HG02623 (cell line): Measurements from ENCODE around the gene KCNJ4.
"Not testable (repeated sequence)": the region's sequence is repeated elsewhere in the genome, so short reads cannot be mapped to it uniquely, and the experiment has no call there.

Source experiments
- ATAC-seq: cut with Tn5 transposase; IDR thresholded peaks from one replicate; pipeline ENCODE4 v1.9.1; 2021; ENCODE audit warnings: moderate library complexity; ENCODE audit not compliant: unreplicated experiment

The KCNJ4 gene

DNA sequence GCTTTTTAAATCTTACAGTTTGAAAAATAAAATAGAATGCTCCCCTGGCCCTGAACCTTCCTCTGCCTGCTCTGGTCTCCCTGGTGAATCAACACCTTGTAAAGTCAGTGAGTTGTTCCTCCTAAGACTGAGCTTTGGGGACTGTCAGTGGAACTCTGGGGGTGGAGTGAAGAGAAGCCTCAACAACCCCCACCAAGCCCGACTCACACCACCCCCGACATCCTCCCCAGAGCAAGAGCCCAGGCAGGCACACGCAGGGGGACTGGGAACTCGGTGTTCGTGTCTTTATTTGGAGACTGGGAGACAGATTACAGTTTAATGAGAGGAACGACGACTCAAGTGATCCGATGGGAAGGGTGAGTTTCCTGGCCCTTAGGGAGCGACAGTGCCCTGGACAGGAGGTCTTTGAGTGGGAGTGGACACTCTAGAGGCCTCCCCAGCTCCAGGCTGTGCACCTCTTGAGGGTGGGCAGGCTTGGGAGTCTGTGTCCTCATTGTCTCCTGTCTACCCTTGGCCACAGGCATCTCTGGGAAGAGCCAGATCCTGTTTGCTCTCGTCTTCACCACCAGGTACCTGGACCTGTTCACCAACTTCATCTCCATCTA is 19.1 kb upstream of the KCNJ4 start:
- no peak for ATAC-seq

DNA sequence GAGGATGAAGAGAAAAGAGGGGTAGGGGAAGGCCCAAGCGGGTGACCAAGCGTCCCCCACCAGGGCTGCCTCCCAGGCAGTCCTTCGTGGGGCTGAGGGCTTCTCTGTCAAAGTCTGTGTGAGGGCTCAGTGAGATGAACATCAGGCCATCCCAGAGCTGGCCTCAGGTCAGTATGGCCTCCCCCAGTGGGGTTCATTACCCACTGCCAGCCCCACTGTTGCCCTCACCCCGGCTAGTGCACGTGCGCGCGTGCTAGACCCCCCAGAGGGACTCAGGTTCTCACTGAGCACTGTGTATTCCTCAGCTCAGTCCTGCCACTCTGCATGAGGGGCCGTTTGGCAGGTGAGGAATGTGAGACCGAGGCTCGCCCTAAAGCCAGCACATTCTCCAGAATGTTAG is 16.2 kb upstream of the KCNJ4 start:
- no peak for ATAC-seq

DNA sequence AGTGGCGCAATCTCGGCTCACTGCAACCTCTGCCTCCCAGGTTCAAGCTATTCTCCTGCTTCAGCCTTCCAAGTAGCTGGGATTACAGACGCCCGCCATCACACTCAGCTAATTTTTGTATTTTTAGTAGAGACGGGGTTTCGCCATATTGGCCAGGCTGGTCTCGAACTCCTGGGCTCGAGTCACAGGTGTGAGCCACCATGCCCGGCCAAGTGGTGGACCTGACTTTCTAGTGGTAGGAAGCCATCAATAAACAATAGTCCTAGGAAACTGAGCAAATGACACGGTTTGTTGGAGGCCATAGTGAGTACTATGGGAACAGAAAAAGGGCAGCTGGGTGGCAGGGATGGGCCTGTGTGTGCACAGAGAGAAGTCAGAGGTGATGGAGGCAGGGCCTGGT is 15.2 kb upstream of the KCNJ4 start:
- not testable (repeated sequence) for ATAC-seq

DNA sequence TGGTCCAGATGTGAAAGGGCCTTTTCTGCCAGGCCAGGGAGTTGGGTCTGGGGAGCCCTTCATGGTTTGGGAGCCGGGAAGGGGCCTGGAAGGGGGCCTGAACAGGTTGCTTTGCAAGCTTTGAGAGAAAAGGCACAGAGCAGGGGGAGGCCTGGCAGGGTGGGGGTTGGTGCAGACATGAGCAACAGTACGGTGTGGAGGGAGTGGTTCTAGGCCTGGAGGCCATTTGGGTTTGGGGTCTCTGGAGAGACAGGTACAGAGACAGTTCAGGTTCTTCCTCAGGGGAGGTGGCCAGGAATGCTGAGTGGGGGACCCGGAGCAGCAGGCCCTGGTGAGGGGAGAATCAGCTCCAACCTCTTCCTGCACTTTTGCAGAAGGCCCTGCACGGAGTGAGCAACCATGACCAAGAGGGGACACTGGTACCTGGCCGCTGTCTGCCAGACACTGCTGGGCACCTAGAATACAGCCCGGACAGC is 14.3 kb upstream of the KCNJ4 start:
- ATAC-seq = no peak

DNA sequence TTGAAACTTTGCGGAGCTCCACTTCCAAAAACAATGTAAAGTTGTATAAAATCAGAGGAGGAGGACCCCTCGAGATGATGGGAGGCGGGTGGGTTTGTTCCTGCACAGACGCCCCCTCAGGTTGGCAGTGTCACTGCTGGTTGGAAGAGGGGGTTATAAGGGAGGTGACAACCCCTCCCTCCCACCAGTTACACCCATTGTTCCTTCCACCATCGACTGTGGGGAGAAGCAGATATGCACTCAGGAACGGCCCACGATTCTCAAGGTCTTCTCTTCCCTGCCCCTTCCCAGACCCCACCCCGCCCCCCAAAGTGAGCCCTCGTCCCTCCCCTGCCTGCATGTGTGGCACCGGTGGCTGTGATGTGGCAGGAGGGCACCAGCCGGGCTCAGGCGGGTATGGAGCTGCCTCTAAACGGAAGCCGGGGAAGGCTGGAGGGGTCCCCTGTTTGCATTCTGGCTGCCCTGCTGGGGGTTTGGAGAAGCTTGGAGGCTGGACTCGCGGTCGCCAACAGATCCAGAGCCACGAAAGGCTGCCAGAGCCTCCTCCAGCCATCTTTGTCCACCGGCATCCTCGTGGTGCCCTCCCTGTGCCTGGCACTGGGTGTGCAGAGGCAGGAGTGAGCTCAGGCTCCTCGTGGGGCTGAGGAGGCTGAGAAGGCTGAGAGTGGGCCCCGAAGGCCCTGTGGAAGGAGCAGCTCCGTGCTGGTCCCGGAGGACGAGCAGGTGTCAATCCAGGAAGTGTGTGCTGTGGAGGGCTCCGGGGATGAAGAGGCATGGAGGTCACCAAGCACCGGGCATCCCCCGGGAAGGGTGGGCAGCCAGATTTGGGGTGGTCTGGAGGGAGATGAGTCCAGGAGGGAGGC is 13.7 kb upstream of the KCNJ4 start:
- no peak for ATAC-seq

DNA sequence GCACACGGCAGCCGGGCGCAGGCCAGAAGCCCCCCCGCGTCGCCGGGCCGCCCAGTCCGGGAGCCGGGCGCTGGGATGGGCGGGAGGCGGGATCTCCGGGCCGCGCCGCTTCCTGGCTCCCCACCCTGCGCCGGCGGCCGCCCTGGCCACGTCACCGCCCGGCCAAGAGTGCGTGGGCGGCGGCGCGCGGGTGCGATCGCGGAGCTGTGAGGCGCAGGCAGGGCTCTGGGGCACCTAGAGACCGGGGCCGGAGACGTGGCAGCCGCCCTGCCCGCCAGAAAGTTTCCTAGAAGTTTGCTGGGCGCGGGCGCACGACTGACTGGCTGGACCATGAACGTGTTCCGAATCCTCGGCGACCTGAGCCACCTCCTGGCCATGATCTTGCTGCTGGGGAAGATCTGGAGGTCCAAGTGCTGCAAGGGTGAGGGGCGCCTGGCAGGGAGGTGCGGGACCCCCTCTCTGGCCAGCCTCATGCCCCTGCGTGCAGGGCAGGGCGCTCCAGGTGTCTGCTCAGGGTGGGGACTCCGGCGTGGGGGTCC is 13.0 kb upstream of the KCNJ4 start, which contains the start of gene KDELR3:
Gene KDELR3, plus strand, starts transcription at position 193 of the 539 bp plus-strand sequence. Its CDS starts 138 bp downstream, at position 331.
- peak; percentile 48 for ATAC-seq

DNA sequence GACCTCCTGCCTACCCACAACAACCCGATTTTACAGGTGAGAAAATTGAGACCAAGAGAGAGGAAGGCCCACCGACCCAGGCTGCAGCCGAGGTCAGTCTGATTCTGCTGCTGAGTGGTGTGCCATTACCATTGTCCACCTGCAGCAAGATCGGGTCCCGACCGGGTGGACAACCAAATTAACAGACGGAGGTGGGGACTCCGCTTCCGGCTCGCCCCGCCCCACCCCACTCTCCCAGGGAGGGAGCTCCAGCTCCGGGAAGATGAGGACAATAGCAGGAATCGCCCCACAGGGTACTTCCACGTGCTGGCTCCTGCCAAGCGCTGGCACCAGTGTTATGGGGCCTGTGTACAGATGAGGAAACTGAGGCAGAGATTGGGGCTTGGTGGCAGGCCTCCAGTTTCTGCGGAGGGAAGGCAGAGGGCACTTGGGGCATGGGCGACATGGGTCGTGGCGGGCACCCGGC is 12.5 kb upstream of the KCNJ4 start:
- peak; percentile 4 for ATAC-seq

DNA sequence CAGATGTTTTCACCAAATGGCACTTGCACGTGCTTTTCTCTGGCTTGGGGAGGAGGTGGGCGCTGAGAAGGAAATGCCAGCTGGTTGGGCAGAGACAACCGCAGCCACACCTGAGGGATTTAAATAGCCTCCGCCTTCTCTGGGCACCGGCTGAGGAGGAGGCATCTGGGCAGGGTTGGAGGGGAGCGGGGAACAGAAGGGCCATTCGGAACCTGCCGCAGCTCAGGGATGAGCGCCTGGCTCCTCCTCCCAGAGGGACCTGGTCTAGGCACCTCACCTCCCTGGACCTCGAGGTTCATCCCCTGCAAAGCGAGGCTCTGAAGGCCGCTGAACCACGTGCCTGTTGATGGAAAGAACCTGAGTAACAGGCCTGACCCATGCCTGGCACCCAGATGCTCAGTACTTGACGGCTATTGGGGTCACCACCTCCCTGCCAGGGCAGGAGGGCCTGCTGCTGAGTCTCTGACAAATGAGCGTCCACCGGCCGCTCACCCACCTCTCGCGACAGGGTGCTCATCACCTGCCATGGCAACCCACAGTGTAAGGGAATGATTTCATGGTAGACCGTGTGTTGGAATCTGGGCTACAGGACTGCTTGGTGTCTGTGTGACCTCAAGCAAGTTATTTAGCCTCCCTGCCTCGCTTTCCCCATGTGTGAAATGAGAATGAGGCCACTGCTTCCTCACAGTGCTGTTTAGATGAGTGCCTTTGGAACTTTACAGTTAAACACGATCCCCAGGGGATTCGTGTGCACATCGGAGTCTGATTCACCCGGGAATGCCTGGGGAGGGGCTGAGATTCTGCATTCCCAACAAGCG is 10.9 kb upstream of the KCNJ4 start:
- no peak for ATAC-seq

DNA sequence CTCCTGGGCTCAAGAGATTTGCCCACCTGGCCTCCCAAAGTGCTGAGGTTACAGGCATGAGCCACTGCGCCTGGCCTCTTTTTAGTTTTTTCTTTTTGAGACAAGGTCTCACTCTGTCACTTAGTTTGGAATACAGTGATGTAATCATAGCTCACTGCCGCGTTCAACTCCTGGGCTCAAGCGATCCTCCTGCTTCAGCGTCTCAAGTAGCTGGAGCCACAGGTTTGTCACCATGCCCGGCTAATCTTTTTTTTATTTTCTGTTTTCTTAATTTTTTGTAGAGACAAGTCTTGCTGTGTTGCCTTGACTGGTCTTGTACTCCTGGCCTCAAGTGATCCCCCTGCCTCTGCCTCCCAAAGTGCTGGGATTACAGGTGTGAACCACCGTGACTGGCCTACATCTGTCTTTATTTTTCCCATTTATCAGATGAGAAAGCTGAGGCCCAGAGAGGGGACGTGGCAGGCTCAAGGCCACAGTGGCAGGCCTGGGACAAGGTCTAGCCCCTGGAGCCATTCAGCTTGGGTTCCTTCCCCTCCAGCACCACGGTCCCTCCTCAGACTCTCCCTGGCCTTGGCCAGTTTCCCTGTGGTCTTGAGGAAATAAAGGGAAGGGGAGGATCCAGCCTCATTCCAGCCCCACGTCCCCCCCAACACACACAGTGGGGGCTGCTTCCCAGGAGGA is 10.1 kb upstream of the KCNJ4 start:
- ATAC-seq = no peak

DNA sequence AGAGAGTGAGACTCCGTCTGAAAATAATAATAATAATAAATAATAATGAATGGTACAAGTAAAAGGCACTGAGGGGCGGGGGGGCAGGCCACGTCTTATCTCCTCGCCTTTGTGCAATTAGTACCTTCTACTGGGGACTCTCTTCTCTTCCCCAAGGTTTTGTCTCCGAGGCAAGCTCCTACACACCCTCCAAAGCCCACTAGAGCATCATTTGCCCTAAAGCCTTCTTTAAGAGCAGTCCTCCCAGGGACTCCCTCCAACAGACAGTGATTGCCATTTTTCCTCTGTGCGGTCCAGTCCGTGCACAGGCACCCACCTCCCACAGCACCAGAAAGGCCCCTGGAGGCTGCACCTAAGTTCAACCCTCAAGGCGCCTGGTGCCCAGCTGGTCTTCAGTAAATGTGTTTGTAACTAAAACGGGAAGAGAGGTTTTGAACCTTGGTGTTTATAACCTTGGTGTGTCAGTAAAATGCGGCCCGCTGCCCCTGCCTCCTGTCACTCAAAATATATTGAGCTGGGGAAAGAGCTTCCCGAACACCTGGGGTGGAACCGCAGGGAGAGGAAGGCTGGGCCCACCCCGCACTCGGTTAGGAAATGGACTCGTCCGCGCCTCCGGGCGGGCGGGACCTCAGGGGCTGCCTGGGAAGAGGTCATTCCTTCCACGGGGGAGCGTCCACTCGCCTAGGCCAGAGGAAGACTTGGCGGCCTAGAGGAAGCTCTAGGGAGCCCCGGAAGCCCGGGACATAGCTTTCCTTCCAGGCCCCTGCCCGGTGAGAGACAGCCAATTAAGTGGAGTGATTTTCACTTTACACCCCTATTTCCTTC is 8.2 kb upstream of the KCNJ4 start:
- ATAC-seq = no peak

DNA sequence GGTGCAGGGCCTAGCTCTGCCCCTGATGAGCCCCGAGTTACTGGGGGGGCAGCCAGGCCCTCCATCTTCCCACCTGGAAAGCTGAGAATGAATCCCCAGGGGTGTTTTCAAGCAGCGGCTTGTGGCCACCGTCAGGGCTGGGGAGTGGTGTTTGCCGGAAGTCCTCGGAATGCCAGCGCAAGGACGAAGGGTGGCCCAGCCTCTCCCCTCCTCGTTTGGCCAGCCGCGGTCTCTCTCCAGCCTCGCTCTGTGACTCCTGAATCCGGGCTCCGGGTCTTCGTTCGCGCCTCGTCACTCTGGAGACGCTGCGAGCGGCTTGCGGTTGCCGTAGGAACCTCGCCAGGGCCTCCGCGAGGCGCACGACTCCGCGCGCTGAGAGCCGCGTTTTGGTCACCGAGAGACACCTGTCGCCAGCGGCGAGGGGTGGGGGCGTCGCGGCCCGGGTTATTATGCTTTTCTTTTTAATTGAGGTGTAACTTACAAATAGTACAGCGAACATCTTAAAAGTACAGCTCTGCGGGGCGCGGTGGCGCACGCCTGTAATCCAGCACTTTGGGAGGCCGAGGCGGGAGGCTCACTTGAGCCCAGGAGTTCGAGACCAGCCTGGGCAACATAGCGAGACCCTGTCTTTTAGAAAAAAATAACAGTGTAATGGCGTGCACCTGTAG is 6.5 kb upstream of the KCNJ4 start:
- ATAC-seq = no peak

DNA sequence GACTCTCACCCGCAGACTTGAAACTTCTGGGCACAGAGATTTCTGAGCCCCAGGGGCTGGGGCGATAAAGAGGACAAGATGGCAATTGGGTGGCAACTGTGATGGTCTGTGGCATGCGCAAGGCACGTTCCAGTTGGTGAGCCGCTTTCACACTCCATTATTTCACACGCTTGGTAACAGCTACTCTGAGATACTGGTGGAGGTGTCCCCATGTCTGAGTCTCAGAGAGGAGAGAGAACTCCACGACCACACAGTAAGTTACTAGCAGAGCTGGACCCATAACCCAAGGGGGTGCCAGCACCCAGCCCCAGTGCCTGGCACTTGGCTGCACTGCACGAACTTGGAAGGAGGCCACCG is 6.0 kb upstream of the KCNJ4 start:
- ATAC-seq = no peak

DNA sequence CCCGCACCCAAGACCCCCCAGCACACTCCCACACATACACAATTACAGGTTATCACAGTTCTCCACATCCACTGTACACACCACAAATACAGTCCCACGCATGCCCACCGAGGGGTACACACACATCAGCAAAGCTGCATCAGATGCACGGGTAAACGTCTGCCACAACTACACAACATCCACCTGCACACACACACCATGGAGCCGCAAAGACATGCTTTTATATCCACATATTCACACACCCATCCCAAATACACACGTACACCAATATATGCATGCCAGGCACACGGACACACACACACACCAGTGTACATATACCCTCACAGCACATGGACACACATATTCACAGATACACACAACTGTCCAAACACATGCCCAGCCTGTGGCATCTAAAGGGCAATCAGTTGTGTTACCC is 5.4 kb upstream of the KCNJ4 start:
- no peak for ATAC-seq

DNA sequence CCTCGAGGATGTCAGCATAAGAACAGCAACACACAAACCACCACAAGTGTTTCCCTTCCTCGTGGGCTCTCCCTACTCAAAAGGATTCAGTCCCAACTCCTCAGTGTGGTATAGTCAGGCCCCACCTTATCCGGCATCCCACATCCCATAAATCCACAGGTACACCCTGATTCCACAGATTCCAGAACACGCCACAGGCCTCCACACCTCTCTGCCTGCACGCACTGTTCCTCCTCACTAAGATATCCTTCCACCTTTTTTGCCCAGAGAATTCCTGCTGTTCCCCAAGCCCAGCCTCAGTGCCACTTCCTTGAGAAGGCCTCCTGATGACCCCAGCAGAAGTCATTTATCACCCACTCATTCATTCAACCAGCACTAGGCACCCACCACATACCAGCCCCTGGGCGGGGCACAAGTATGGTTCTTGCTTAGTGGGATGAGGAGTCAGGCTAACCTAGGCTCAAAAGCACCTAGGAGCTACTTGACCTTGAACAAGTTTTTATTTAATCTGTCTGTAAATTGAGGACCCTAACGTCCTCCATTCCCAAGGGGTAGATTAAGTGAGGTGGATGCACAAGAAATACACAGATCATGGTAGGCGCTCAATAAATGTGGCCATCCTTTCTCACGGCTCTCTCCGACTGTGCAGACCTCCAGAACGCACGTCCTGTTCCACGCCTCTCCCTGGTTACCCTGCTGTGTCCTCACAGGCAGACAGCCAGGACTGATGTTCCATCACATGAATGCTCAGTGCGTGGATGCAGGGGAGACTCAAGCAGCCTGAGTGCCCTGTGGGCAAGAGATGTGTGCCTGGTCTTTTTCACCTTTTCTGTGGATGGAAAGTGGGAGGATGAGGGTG is 2.1 kb upstream of the KCNJ4 start:
- no peak for ATAC-seq

DNA sequence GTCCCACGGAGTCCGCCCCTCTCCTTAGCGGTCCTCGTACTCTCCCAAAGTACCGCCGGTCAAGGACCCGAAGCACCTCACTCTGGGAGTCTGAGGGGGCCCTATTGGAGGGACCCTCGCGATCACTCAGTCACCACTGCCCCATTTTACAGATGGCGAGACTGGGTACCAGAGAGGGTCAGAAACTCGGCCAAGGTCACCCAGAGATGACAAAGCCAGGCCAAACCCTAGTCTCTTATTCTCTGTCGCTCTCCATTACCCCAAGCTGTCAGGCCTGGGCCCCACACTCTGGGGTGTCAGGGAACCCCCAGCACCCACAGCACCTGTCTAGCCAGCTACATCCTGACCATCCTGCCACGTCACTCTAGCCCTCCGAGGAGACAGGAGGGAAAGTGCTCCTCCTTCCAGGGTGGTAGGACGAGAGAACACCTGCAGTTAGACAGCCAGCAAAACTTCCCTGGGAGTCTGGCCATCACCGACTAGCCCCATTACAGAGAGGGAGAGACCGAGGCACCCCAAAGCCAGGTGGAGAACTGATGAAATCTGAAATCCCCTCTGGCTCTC is 1.4 kb upstream of the KCNJ4 start:
- ATAC-seq = no peak

DNA sequence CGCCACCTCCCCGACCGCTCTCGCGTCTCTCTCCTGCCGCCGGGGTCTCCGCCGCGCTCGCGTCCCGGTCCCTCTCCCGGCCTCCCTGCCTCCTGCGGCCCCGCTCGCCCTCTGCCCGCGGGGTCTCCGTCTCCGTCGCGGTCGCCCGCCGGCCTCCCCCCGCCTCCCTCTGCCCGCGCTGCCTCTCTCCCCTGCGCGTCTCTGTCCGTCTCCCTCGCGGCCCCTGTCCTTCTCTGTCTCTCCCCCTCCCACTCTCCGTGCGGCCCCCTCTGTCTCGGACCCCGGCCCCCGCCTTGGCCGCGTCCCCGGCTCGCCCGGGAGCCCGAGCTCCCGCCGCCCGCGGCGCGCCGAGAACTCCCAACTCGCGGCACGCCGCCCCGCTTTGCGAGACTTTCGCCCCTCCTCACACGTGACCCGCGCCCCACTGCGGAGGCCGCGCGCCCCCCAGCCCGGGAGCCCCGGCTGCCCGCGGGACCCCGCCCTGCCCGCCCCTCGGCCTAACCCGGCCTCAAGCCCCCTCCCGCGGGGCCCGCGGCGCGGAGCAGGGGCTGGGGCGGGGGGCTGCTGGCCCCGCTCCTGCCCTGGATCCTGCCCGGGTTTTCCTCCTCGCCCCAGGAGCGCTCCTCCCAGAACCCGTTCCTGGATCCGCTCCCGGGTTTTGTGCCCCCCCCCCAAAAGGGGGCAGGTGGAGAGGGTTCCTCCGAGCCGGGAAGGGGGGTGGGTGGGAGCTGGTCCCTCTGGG is 702 bp upstream of the KCNJ4 start:
- no peak for ATAC-seq

DNA sequence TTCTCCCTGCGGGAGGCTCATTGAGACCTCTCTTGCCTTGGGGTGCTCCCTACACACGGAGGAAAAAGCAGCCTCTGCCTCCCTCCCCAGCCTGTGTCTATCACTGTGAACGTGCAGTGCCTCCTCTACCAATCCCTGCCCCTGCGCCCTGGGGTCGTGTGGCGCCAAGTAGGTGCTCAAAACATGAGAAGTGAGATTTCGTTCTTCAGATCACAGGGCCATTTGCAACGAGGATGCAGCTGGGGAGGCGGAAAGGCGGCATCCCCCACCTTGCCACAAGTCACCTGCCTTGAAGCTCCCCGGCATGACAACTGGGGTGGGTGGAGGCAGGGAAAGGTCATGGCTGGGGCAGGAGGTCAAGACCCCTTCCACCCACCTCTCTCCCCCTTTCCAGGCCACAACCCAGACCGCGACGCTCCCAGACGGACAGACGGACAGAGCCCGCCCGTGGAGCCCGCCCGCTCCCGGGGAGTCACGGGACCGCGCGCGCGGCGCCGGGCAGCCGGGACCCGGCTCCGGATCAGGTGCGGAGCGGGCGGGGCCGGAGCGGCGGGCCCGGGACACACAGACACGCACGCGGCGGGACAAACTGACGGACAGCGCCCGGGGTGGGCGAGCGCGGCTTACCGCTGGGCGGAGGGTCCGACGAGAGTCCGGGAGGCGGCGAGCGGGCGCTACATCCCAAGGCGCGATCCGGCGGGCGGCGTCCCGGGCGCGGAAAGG is 485 bp downstream of the KCNJ4 start:
- no peak for ATAC-seq
